Adrenal gland (tissue), 12 donors: ENCODE results near the gene SMPD4. TPM values are rescaled to one million over a fixed set of nuclear protein-coding genes. Genes with fewer than 3 reads are reported as not detected.
"Not testable (repeated sequence)": the region's sequence is repeated elsewhere in the genome, so short reads cannot be mapped to it uniquely, and the experiment has no call there.

Source experiments
- DNase-seq, 7 donors: peaks; one replicate each; pipeline ENCODE4 v3.0.0-alpha.2; 2019 to 2020
- H3K27ac ChIP-seq, 5 donors: fragments of 200-600 bp; sonication (generic) in 4 of 5; 1 replicate in 3 of 5; 2 replicates in 2 of 5; pipeline versions ENCODE4 v1.5.1 to v1.8.0; 2016 to 2020; ENCODE audit warnings: mild to moderate bottlenecking in 1 of 5
- H3K27me3 ChIP-seq: fragments of 200-600 bp; 2 replicates; pipeline ENCODE4 v1.8.0; 2021
- H3K36me3 ChIP-seq, 2 donors: fragments of 200-600 bp; replicated peaks in 1 of 2; 1 replicate in 1 of 2; 2 replicates in 1 of 2; pipeline versions ENCODE4 v1.5.1 to v1.8.0; 2018 to 2022
- H3K4me1 ChIP-seq, 2 donors: fragments of 200-600 bp; replicated peaks in 1 of 2; 1 replicate in 1 of 2; 2 replicates in 1 of 2; pipeline versions ENCODE4 v1.5.1 to v1.8.0; 2018 to 2021
- H3K4me3 ChIP-seq, 4 donors: fragments of 200-600 bp; sonication (generic) in 3 of 4; one replicate each; pipeline ENCODE4 v1.5.1; 2016 to 2018
- H3K9me3 ChIP-seq, 3 donors: fragments of 200-600 bp; sonication (generic) in 1 of 3; replicated peaks in 1 of 3; 1 replicate in 2 of 3; 2 replicates in 1 of 3; pipeline versions ENCODE4 v1.5.1 to v1.8.0; 2016 to 2021
- POLR2A ChIP-seq, 2 donors: fragments of 450-650 bp; IDR thresholded peaks; one replicate each; pipeline ENCODE4 v1.6.1; 2017; ENCODE audit warnings: antibody characterized with exemption in 2 of 2, mild to moderate bottlenecking in 2 of 2, moderate library complexity in 1 of 2
- WGBS, 4 donors: extraction: QIAGEN DNeasy Blood & Tissue Kit in 2 of 4; methylation state at CpG; one replicate each; pipeline versions ENCODE4 v1.1.5 to v1.1.7; 2013 to 2017; 5-methylcytosine and 5-hydroxymethylcytosine counted together
- intact Hi-C, 2 donors: fragments of 100-400 bp; cut with DNase I; formaldehyde crosslinking; loops; one replicate each; pipeline versions ENCODE4 v1.14.1 to v1.15.0; 2022 to 2023
- polyA plus RNA-seq, 3 donors: library from polyadenylated mRNA; stranded (reverse); fragments of 200-250 nt in 2 of 3; fragments of 350-450 nt in 1 of 3; fragmentation: Illumina TruSeq in 1 of 3; extraction: RNeasy Lipid Tissue Mini Kit (QIAGEN cat#74804) in 1 of 3; gene quantifications; one replicate each; pipeline ENCODE4 v1.2.3, GENCODE V29; 2013 to 2014
- total RNA-seq, 9 donors: library from RNA; depleted of rRNA in 4 of 9; stranded (reverse); fragments of >200 nt in 4 of 9; fragments of 120-200 nt in 1 of 9; fragmentation: NEBNext Ultra II Directional in 1 of 9; extraction: Animal tissue kit (Norgen Biotek cat#: 25700) in 1 of 9; gene quantifications; one replicate each; pipeline versions ENCODE4 v1.1.0 to v1.2.4, GENCODE V29; 2013 to 2023
- TF ChIP-seq, protein P1 (sequence below), 6 experiments: fragments of 450-650 bp in 4 of 6; fragments of 200-600 bp in 2 of 6; sonication (generic) in 1 of 6; IDR thresholded peaks; 1 replicate in 5 of 6; 2 replicates in 1 of 6; pipeline versions ENCODE4 v1.5.1 to v1.8.0; 2016 to 2021; ENCODE audit warnings: antibody characterized with exemption in 6 of 6, mild to moderate bottlenecking in 2 of 6, moderate library complexity in 1 of 6
- donor health status: healthy with polysubstance abuse.
- donor health status: Bipolar disorder and iron deficiency.
- donor health status: DM: yes; HTN: yes; CAD: no.
- donor health status: DM: no; HTN: no; CAD: no.
- donor health status: DM: no; HTN: no; CAD: no.
- donor health status: DM: yes; HTN: yes; CAD: no.

The SMPD4 gene
- total and polyA plus RNA-seq, 12 donors, result 23.7 to 94.4 (median 37.7) TPM

- Histone ChIP-seq H3K36me3 (peaks cover 0 to 18% of the 10 kb centered on the region in 2 donors), H3K4me3 (no peak overlapping the region), H3K9me3 (no peaks in the 10 kb centered on the region), H3K27ac (no peak overlapping the region), H3K27me3 (no peaks in the 10 kb centered on the region), H3K4me1 (no peaks in the 10 kb centered on the region)
- intact Hi-C loops, result no loop called here
- WGBS, 4 donors, result 68 to 81% (median 76%) methylated on average over 23 of the region's 23 CpGs
- DNase-seq, result peak in 5 of 7 donors; percentile 22 to 66 (median 35)
- no peak for TF ChIP-seq POLR2A (IDR thresholded peaks at IDR 0.05)
- TF ChIP-seq, protein P1, sequence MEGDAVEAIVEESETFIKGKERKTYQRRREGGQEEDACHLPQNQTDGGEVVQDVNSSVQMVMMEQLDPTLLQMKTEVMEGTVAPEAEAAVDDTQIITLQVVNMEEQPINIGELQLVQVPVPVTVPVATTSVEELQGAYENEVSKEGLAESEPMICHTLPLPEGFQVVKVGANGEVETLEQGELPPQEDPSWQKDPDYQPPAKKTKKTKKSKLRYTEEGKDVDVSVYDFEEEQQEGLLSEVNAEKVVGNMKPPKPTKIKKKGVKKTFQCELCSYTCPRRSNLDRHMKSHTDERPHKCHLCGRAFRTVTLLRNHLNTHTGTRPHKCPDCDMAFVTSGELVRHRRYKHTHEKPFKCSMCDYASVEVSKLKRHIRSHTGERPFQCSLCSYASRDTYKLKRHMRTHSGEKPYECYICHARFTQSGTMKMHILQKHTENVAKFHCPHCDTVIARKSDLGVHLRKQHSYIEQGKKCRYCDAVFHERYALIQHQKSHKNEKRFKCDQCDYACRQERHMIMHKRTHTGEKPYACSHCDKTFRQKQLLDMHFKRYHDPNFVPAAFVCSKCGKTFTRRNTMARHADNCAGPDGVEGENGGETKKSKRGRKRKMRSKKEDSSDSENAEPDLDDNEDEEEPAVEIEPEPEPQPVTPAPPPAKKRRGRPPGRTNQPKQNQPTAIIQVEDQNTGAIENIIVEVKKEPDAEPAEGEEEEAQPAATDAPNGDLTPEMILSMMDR (IDR thresholded peaks at IDR 0.05), result no peak
Measured at GRCh38 chr2:130150181-130151144, 30.9 kb downstream of the SMPD4 start.

- DNase-seq, H3K27ac ChIP-seq, H3K4me1 ChIP-seq, H3K9me3 ChIP-seq, H3K27me3 ChIP-seq, intact Hi-C loops, H3K4me3 ChIP-seq: not testable (repeated sequence)
- 63 to 77% (median 71%) methylated on average over 6 of the region's 6 CpGs for WGBS, 4 donors
- H3K36me3 ChIP-seq, result peaks cover 0 to 10% of the 10 kb centered on the region in 2 donors
Measured at GRCh38 chr2:130148515-130148914, 32.9 kb downstream of the SMPD4 start.

DNA sequence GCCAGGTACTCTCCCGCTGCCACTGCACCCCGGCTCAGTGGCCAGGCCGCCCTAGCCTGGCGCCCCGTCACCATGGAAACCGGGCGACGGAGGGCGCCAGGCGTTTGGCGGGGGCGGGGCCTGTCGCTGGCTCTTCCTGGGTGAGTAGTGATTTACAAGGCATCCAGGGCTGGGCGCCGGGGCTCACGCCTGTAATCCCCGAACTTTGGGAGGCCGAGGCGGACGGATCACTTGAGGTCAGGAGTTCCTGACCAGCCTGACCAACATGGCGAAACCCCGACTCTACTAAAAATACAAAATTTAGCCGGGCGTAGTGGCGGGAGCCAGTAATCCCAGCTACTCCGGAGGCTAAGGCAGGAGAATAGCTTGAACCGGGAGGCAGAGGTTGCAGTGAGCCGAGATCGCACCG, 36.4 kb downstream of the SMPD4 start, which contains the start of gene CCDC74B:
Gene CCDC74B, minus strand, starts transcription at position 107 of the 409 bp plus-strand sequence. CDS start 116 bp downstream, outside the sequence.
- 6 to 15% (median 10%) methylated on average over 8 to 29 of the region's 30 CpGs for WGBS, 4 donors

DNA sequence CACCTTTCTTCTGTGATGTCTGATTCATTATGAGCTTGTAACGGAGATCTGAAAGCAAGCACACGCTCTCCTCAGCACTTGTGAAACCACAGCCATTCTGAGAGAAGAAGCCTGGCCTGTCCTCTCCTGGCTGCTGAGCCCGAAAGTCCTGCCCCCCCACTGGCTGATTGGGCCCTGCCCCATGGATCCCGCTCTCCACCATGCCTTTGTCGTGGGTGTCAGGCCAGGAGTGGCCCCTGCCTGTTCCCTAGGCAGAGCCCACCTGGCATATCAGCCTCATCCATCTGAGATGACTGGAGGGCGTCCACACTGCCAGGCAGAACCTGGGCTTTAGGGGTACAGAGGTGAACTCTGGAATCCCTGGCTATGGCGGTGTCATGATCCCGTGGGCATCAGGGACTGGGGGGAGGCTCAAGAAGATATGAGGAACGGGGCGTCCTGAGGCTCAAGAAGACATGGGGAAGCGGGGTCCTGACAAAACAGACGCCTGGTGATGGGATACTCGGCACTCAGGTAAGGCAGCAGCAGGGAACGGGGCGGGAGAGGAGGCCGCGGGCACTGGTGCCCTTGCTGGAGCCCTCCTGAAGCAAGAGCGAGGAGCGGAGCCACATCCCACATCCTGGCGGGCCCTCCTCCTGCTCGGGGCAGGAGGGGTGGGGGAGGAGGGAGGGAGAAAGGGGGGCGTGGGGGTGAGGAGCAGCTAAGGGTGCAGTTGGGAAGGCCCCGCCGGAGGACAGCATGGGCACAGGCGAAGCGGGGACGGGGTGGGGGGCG, 37.9 kb downstream of the SMPD4 start:
- 65 to 79% (median 73%) methylated on average over 8 to 20 of the region's 28 CpGs for WGBS, 4 donors
- H3K36me3 ChIP-seq, H3K9me3 ChIP-seq, intact Hi-C loops, H3K4me3 ChIP-seq, H3K4me1 ChIP-seq, H3K27ac ChIP-seq, H3K27me3 ChIP-seq: not testable (repeated sequence)
- peak in 1 of 7 donors; percentile 43 for DNase-seq

More for the DNA sequence above, 36.4 kb downstream of the SMPD4 start, which contains the start of gene CCDC74B:
- H3K27me3 ChIP-seq, H3K27ac ChIP-seq, intact Hi-C loops, H3K9me3 ChIP-seq, H3K36me3 ChIP-seq, H3K4me1 ChIP-seq: not testable (repeated sequence)
- peak; percentile 49 to 83 (median 58) for DNase-seq
- H3K4me3 ChIP-seq, result peak within 1 kb of the TSS in 1 of 4 donors; percentile 50

GRCh38 chr2:130142396-130143265, 38.8 kb downstream of the SMPD4 start:
- WGBS, 4 donors, result 81 to 100% (median 89%) methylated on average over 3 to 13 of the region's 13 CpGs
- intact Hi-C loops, H3K36me3 ChIP-seq, H3K27me3 ChIP-seq, H3K27ac ChIP-seq, H3K4me1 ChIP-seq, H3K9me3 ChIP-seq, H3K4me3 ChIP-seq: not testable (repeated sequence)
- DNase-seq, result peak in 1 of 7 donors; percentile 42

DNA sequence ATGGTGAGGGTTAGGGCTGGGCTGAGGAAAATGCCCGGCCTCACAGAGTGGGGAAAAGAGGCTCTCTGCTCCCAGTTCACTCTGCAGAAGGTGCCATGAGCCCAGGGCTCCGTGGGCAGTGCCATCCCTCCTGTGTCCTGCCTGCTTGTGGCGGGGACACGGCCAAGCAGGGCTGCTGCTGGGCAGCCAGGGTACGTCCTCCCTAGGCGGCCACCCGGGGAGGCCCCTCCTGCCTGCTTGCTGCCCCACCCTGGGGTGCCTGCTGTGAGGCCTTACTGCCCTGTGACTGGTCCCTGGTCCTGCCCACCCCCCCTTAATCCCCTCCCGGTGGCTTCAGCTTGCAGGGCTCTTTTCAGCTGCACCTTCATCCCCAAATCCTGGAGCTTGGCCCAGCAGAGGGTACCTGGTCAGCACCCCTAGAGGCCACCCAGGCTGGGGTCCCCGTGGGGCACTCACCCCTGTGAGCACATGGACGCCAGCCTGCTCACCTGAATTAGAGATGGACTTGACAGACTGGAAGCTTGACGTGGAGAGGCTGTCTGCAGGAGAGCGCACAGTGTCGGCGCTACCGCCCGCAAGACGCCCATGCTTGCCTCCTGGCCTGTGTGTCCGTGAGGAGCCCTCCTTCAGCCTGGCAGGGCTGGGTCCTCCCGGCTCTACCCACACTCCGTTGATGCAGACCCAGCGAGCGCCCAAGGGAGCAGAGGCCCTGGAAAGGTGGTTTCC, 39.6 kb downstream of the SMPD4 start:
- H3K4me1 ChIP-seq, DNase-seq, H3K27me3 ChIP-seq, H3K36me3 ChIP-seq, H3K27ac ChIP-seq, H3K9me3 ChIP-seq, intact Hi-C loops, H3K4me3 ChIP-seq: not testable (repeated sequence)
- WGBS, 4 donors, result 92 to 94% (median 93%) methylated on average over 3 to 17 of the region's 22 CpGs; no CpG with 5 or more reads in 1 of the 4 donors

- WGBS, 4 donors, result 80 to 88% methylated on average over 4 of the region's 6 CpGs; no CpG with 5 or more reads in 2 of the 4 donors
Measured at GRCh38 chr2:130141002-130141401, 40.4 kb downstream of the SMPD4 start.

DNA sequence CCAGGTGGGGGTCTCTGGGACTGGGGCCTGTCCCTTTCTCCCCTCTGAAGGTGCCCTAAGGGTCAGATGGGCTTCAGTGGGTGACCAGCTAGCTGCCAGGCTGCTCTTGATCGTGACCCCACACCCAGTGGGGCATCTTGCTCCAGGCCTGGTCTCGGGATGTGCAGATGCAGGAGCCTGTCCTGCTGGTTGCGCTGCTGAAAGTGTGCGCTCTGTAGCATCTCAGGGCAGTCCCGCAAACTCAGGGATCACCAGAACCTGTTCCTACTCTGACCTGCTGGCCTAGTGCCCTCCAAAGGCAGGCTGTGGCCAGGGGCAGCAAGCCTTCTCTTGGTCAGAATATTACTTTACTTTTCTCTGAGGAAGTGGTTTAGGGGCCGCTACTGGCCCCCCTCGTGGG, 40.9 kb downstream of the SMPD4 start:
- H3K4me3 ChIP-seq, H3K4me1 ChIP-seq, H3K36me3 ChIP-seq, H3K27me3 ChIP-seq, H3K9me3 ChIP-seq, intact Hi-C loops, H3K27ac ChIP-seq: not testable (repeated sequence)
- 77 to 93% (median 91%) methylated on average over 4 to 6 of the region's 7 CpGs; no CpG with 5 or more reads in 1 of the 4 donors for WGBS, 4 donors
- peak in 1 of 7 donors; percentile 40 for DNase-seq

More at GRCh38 chr2:130141002-130141401, 40.4 kb downstream of the SMPD4 start:
- DNase-seq, H3K27ac ChIP-seq, H3K9me3 ChIP-seq, H3K4me3 ChIP-seq, H3K4me1 ChIP-seq, H3K36me3 ChIP-seq, intact Hi-C loops, H3K27me3 ChIP-seq: not testable (repeated sequence)
